ENCODE measurements around the gene SPINK1.

DNA sequence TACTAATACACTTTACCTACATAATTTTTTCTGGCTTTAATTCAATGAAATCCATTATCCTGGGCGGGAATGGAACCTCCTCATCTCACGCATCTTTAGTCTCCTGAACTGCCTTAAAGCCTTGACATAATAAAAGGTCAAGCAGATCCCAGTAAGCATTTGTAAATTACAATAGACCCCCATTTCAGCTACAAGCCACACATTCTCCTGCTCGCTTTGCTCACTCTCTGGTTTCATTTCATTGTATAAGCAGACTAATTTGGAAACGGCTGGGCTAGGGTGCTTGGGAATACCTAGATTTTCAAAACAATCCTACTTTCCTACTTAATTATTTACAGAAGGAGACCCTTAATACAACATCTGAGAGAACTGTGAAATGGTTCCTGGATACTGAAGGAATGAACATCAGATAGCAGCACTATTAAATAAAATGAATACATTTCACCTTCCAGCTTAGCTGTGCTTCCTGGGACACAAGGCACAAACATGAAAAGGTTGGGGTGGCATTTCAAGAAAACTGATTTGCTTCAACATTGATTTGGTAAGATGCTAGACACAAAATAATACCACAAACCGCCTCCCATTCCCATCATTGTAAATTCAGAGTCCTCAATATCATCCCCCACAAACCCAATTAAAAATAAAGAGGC, 50.4 kb downstream of the SPINK1 start:
- TF ChIP-seq, protein P1, sequence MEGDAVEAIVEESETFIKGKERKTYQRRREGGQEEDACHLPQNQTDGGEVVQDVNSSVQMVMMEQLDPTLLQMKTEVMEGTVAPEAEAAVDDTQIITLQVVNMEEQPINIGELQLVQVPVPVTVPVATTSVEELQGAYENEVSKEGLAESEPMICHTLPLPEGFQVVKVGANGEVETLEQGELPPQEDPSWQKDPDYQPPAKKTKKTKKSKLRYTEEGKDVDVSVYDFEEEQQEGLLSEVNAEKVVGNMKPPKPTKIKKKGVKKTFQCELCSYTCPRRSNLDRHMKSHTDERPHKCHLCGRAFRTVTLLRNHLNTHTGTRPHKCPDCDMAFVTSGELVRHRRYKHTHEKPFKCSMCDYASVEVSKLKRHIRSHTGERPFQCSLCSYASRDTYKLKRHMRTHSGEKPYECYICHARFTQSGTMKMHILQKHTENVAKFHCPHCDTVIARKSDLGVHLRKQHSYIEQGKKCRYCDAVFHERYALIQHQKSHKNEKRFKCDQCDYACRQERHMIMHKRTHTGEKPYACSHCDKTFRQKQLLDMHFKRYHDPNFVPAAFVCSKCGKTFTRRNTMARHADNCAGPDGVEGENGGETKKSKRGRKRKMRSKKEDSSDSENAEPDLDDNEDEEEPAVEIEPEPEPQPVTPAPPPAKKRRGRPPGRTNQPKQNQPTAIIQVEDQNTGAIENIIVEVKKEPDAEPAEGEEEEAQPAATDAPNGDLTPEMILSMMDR (conservative IDR thresholded peaks at IDR 0.05 in 1 of 2, IDR thresholded peaks at IDR 0.05 in 1 of 2; ENCODE audit: low read depth in 1 of 2, low read length in 2 of 2) = no peak
- TF ChIP-seq EZH2 (IDR thresholded peaks at IDR 0.05; ENCODE audit: low read length, missing control alignments) = no peak

Measured in fibroblast of lung (primary cell).